Endometrial microvascular endothelial cells (primary cell): ENCODE results near the gene GTF2IRD1. TPM values are rescaled to one million over a fixed set of nuclear protein-coding genes. Genes with fewer than 3 reads are reported as not detected.
"Not testable (repeated sequence)": the region's sequence is repeated elsewhere in the genome, so short reads cannot be mapped to it uniquely, and the experiment has no call there.

Experiments used
- in situ Hi-C: cut with HindIII; loops from 2 replicates; pipeline ENCODE4 v1.10.0; 2017; ENCODE audit warnings: low sequenced_read_pairs, low pct_unique_long_range_greater_than_20kb; ENCODE audit errors: inconsistent ontology term
- total RNA-seq: library from RNA; depleted of rRNA; stranded (reverse); fragments of >200 nt; gene quantifications from one replicate; pipeline ENCODE4 v1.2.3, GENCODE V29; 2015; ENCODE audit errors: inconsistent ontology term

The GTF2IRD1 gene
- total RNA-seq, 1 donor from 2014 or later: 7.3 TPM

- in situ Hi-C loops: no loop called here
Measured at GRCh38 chr7:74606101-74606908, 152.6 kb downstream of the GTF2IRD1 start.

- in situ Hi-C loops: no loop called here
Measured at GRCh38 chr7:74606909-74607510, 153.3 kb downstream of the GTF2IRD1 start.

- in situ Hi-C loops: no loop called here
Measured at GRCh38 chr7:74612015-74612829, 158.5 kb downstream of the GTF2IRD1 start.

GRCh38 chr7:74615933-74616780 lies 162.5 kb downstream of the GTF2IRD1 start:
- in situ Hi-C loops: no loop called here

- in situ Hi-C loops: no loop called here
Measured at GRCh38 chr7:74617180-74617744, 163.6 kb downstream of the GTF2IRD1 start.

- in situ Hi-C loops: no loop called here
Measured at GRCh38 chr7:74619235-74619860, 165.6 kb downstream of the GTF2IRD1 start.

DNA sequence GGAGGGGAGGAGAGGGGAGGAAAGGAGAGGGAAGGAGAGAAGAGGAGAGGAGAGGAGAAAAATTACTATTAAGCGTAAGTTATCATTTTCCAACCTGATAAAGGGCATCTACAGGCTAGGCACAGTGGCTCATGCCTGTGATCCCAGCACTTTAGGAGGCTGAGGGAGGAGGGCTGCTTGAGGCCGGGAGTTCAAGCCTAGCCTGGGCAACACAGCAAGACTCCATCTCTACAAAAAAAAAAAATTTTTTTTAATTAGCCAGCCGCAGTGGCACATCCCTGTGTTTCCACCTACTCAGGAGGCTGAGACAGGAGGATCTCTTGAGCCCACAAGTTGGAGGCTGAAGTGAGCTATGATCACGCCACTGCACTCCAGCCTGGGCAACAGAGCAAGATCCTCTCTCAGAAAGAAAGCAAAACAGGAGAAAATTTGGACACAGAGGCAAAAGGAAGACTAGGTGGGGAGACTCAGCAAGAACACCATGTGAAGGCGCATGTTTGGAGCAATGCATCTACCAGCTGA lies 168.6 kb downstream of the GTF2IRD1 start:
- in situ Hi-C loops: no loop called here

- in situ Hi-C loops: no loop called here
Measured at GRCh38 chr7:74623135-74623534, 169.4 kb downstream of the GTF2IRD1 start.

DNA sequence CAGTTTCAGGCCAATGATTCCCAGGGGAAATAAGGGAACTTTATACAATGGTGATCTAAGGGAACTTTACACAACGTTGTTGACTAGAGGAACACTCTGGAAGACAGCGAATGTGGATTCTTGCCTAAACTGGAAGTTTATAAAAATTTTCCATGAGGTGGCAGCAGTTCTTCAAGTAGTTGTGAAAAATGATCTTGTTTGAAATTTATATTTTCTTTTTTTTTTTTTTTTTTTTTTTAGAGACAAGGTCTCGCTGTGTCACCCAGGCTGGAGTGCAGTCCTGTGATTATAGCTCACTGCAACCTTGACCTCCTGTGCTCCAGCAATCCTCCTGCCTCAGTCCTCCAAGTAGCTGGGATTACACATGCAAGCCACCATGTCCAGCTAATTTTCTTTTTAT lies 171.7 kb downstream of the GTF2IRD1 start:
- in situ Hi-C loops: no loop called here

DNA sequence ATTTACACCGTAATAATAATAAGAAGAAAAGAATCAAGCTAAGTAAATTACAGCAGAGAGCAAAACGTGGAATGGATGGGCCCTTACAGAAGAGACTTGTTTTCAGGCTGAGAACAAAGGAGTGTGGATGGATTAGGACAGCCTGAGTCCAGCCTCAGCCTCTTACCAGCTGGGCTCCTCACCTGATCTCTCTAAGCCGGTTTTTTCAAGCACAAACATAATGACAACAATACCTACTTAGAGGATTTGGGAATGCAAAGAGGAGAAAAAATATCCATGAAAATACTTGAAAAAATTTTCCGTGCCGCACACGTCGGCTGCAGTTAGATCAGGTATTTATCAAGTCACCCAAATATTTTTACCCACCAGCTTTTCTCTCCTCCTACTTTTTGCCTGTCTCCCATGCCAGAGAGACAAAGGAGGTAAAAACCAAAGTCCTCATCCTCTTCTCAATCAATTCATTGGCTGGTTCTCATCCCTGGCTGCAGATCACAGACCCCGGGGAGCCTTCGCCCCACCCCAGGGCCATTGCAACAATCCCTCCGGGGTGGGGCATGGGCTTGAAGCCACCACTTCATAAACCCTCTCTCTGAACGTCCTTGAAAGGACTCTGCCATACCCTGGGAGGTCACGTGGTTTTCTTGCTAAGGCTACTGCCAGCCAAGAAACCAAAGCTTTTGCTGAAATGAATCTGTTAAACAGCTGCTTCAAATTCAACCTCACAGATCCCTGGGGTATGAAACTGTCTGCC lies 174.1 kb downstream of the GTF2IRD1 start:
- in situ Hi-C loops: no loop called here

DNA sequence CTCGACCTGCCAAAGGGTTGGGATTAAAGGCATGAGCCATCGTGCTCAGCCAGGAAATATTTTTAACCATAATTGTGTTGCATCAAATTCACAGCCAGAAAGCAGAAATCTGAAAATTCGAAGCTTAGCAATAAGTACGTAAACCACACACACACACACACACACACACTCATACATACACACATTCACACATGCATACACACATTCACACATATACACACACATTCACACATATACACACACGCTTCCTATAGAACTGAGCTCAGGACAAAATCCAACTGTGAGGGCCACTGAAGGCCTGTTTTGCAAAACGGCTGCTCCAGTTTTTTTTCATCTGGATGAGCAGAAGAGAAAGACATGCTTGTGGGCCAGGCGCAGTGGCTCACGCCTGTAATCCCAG lies 178.8 kb downstream of the GTF2IRD1 start:
- in situ Hi-C loops: no loop called here

GRCh38 chr7:74633451-74633921 lies 179.8 kb downstream of the GTF2IRD1 start:
- in situ Hi-C loops: no loop called here

DNA sequence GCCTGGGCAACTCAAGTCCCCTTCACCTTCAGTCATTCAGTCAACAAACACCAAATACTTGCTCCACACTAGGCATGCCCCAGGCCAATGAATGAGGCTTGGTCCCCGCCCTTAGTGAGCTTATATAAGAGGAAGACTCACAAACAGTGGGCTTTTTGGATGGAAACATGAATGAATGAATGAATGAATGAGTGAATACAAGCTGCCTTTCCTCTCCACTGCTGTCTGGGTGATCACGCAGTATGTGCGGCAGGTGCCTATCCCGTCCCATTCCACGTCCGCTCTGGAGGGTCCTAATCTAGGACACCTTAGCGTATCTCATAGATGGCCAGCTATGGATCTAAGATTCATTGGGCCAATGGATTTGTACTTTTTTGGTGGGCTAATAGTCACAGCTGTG lies 184.0 kb downstream of the GTF2IRD1 start:
- in situ Hi-C loops: no loop called here

- in situ Hi-C loops: not testable (repeated sequence)
Measured at GRCh38 chr7:74650055-74650454, 196.3 kb downstream of the GTF2IRD1 start.

DNA sequence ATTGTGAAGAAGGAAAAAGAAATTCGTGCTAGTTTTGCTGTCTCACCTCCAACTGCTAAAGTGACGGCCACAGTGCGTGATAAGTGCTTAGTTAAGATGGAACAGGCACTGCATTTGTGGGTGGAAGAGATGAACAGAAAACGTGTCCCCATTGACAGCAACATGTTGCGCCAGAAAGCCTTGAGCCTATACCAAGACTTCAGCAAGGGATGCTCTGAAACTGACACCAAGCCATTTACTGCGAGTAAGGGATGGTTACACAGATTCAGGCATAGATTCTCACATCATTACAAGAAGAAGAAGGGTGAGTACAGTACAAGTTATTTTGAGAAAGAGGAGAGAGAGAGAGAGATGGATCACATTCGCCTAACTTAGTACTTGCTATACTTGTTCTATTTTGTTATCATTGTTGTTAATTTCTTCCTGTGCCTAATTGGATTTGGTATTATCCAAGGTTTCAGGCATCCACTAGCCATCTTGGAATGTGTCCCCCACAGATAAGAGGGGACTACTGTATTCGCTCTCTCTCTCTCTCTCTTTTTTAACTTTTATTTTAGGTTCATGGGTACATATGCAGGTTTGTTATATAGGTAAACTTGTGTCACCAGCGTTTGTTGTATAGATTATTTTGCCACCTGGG lies 196.9 kb downstream of the GTF2IRD1 start:
- in situ Hi-C loops: not testable (repeated sequence)

- in situ Hi-C loops: not testable (repeated sequence)
Measured at GRCh38 chr7:74651133-74651504, 197.4 kb downstream of the GTF2IRD1 start.
